ENCODE results near the gene ADORA3.

The ADORA3 gene

GRCh38 chr1:111491070-111491469, 12.4 kb downstream of the ADORA3 start:
- Mint-ChIP-seq H3K36me3 (no peaks in the 10 kb centered on the region), H3K27me3 (no peaks in the 10 kb centered on the region), H3K9me3 (ENCODE audit: low read depth) (peaks cover 6% of the 10 kb centered on the region), H3K27ac (no peak overlapping the region), H3K4me3 (no peak overlapping the region), H3K4me1 (ENCODE audit: low read depth) (no peaks in the 10 kb centered on the region)

- Mint-ChIP-seq H3K9me3 (ENCODE audit: low read depth) (peaks cover 6% of the 10 kb centered on the region), H3K27ac (no peak overlapping the region), H3K36me3 (no peaks in the 10 kb centered on the region), H3K27me3 (no peaks in the 10 kb centered on the region), H3K4me3 (no peak overlapping the region), H3K4me1 (ENCODE audit: low read depth) (no peaks in the 10 kb centered on the region)
These were observed 13.2 kb downstream of the ADORA3 start for GRCh38 chr1:111490220-111490619.

- no peak overlapping the region for H3K4me3 Mint-ChIP-seq
- H3K9me3 Mint-ChIP-seq (ENCODE audit: low read depth): no peaks in the 10 kb centered on the region
- H3K4me1 Mint-ChIP-seq (ENCODE audit: low read depth): peaks cover 2% of the 10 kb centered on the region
- H3K27ac Mint-ChIP-seq: no peak overlapping the region
- H3K27me3 Mint-ChIP-seq: no peaks in the 10 kb centered on the region
- H3K36me3 Mint-ChIP-seq: no peaks in the 10 kb centered on the region
These were observed 13.8 kb downstream of the ADORA3 start for GRCh38 chr1:111489604-111490003.

- Mint-ChIP-seq H3K9me3 (ENCODE audit: low read depth) (no peaks in the 10 kb centered on the region), H3K36me3 (no peaks in the 10 kb centered on the region), H3K4me1 (ENCODE audit: low read depth) (peaks cover 2% of the 10 kb centered on the region), H3K27ac (no peak overlapping the region), H3K27me3 (no peaks in the 10 kb centered on the region), H3K4me3 (no peak overlapping the region)
These were observed 14.8 kb downstream of the ADORA3 start for GRCh38 chr1:111488669-111489068.

- no peaks in the 10 kb centered on the region for H3K27me3 Mint-ChIP-seq
- H3K27ac Mint-ChIP-seq: no peak overlapping the region
- H3K9me3 Mint-ChIP-seq (ENCODE audit: low read depth): no peaks in the 10 kb centered on the region
- H3K36me3 Mint-ChIP-seq: no peaks in the 10 kb centered on the region
- H3K4me1 Mint-ChIP-seq (ENCODE audit: low read depth): peaks cover 2% of the 10 kb centered on the region
- H3K4me3 Mint-ChIP-seq: no peak overlapping the region
These were observed 16.3 kb downstream of the ADORA3 start for GRCh38 chr1:111487133-111487532.

- Mint-ChIP-seq H3K4me3 (no peak overlapping the region), H3K9me3 (ENCODE audit: low read depth) (no peaks in the 10 kb centered on the region), H3K36me3 (no peaks in the 10 kb centered on the region), H3K27ac (no peak overlapping the region), H3K4me1 (ENCODE audit: low read depth) (peaks cover 8% of the 10 kb centered on the region), H3K27me3 (no peaks in the 10 kb centered on the region)
These were observed 17.0 kb downstream of the ADORA3 start for GRCh38 chr1:111486431-111486830.

GRCh38 chr1:111484391-111485026, 18.9 kb downstream of the ADORA3 start:
- Mint-ChIP-seq H3K27ac (no peak overlapping the region), H3K4me3 (no peak overlapping the region), H3K36me3 (no peaks in the 10 kb centered on the region), H3K9me3 (ENCODE audit: low read depth) (no peaks in the 10 kb centered on the region), H3K27me3 (no peaks in the 10 kb centered on the region), H3K4me1 (ENCODE audit: low read depth) (peaks cover 15% of the 10 kb centered on the region)

- no peak overlapping the region for H3K27ac Mint-ChIP-seq
- no peaks in the 10 kb centered on the region for H3K36me3 Mint-ChIP-seq
- H3K4me3 Mint-ChIP-seq: no peak overlapping the region
- H3K27me3 Mint-ChIP-seq: no peaks in the 10 kb centered on the region
- H3K9me3 Mint-ChIP-seq (ENCODE audit: low read depth): no peaks in the 10 kb centered on the region
- H3K4me1 Mint-ChIP-seq (ENCODE audit: low read depth): peaks cover 16% of the 10 kb centered on the region
These were observed 19.6 kb downstream of the ADORA3 start for GRCh38 chr1:111483876-111484275.

GRCh38 chr1:111483166-111483565, 20.3 kb downstream of the ADORA3 start:
- Mint-ChIP-seq H3K36me3 (no peaks in the 10 kb centered on the region), H3K9me3 (ENCODE audit: low read depth) (no peaks in the 10 kb centered on the region), H3K27me3 (no peaks in the 10 kb centered on the region), H3K4me1 (ENCODE audit: low read depth) (peaks cover 23% of the 10 kb centered on the region), H3K27ac (no peak overlapping the region), H3K4me3 (no peak overlapping the region)

GRCh38 chr1:111481387-111482221, 21.8 kb downstream of the ADORA3 start:
- Mint-ChIP-seq H3K4me1 (ENCODE audit: low read depth) (peaks cover 39% of the 10 kb centered on the region), H3K9me3 (ENCODE audit: low read depth) (no peaks in the 10 kb centered on the region), H3K36me3 (peaks cover 5% of the 10 kb centered on the region), H3K27me3 (no peaks in the 10 kb centered on the region), H3K4me3 (no peak overlapping the region), H3K27ac (peak overlapping the region; percentile 16)

- Mint-ChIP-seq H3K27ac (no peak overlapping the region), H3K4me3 (no peak overlapping the region), H3K27me3 (no peaks in the 10 kb centered on the region), H3K36me3 (peaks cover 5% of the 10 kb centered on the region), H3K4me1 (ENCODE audit: low read depth) (peaks cover 48% of the 10 kb centered on the region), H3K9me3 (ENCODE audit: low read depth) (no peaks in the 10 kb centered on the region)
These were observed 22.8 kb downstream of the ADORA3 start for GRCh38 chr1:111480674-111481073.

GRCh38 chr1:111476761-111477309, 26.6 kb downstream of the ADORA3 start:
- no peaks in the 10 kb centered on the region for H3K9me3 Mint-ChIP-seq (ENCODE audit: low read depth)
- H3K4me3 Mint-ChIP-seq: peak overlapping the region; percentile 89
- peak overlapping the region; percentile 94 for H3K27ac Mint-ChIP-seq
- H3K27me3 Mint-ChIP-seq: no peaks in the 10 kb centered on the region
- peaks cover 9% of the 10 kb centered on the region for H3K36me3 Mint-ChIP-seq
- peaks cover 72% of the 10 kb centered on the region for H3K4me1 Mint-ChIP-seq (ENCODE audit: low read depth)

GRCh38 chr1:111476214-111476613, 27.2 kb downstream of the ADORA3 start:
- peaks cover 67% of the 10 kb centered on the region for H3K4me1 Mint-ChIP-seq (ENCODE audit: low read depth)
- no peaks in the 10 kb centered on the region for H3K9me3 Mint-ChIP-seq (ENCODE audit: low read depth)
- no peaks in the 10 kb centered on the region for H3K27me3 Mint-ChIP-seq
- peak overlapping the region; percentile 94 for H3K27ac Mint-ChIP-seq
- H3K36me3 Mint-ChIP-seq: peaks cover 9% of the 10 kb centered on the region
- peak overlapping the region; percentile 89 for H3K4me3 Mint-ChIP-seq

GRCh38 chr1:111475701-111476100, 27.7 kb downstream of the ADORA3 start:
- no peaks in the 10 kb centered on the region for H3K27me3 Mint-ChIP-seq
- H3K9me3 Mint-ChIP-seq (ENCODE audit: low read depth): no peaks in the 10 kb centered on the region
- H3K36me3 Mint-ChIP-seq: peaks cover 9% of the 10 kb centered on the region
- H3K27ac Mint-ChIP-seq: peak overlapping the region; percentile 94
- peaks cover 66% of the 10 kb centered on the region for H3K4me1 Mint-ChIP-seq (ENCODE audit: low read depth)
- H3K4me3 Mint-ChIP-seq: peak overlapping the region; percentile 89

- Mint-ChIP-seq H3K27me3 (no peaks in the 10 kb centered on the region), H3K4me1 (ENCODE audit: low read depth) (peaks cover 62% of the 10 kb centered on the region), H3K36me3 (peaks cover 9% of the 10 kb centered on the region), H3K27ac (peak overlapping the region; percentile 94), H3K9me3 (ENCODE audit: low read depth) (no peaks in the 10 kb centered on the region), H3K4me3 (peak overlapping the region; percentile 89)
These were observed 28.9 kb downstream of the ADORA3 start for GRCh38 chr1:111474521-111474920.
